ENCODE results near the gene SLX4IP.

The SLX4IP gene

GRCh38 chr20:10577648-10578047 is 142.5 kb downstream of the SLX4IP start:
- no peaks in the 10 kb centered on the region for H3K9me3 ChIP-seq (ENCODE audit: control insufficient read depth, low read length)
- H3K36me3 ChIP-seq (ENCODE audit: control insufficient read depth, insufficient read depth, low read length), result no peaks in the 10 kb centered on the region
- no peak overlapping the region for H3K4me2 ChIP-seq (ENCODE audit: low read length)
- H3K27me3 ChIP-seq (ENCODE audit: control insufficient read depth, insufficient read depth, low read length), result no peaks in the 10 kb centered on the region
- no peak overlapping the region for H2AFZ ChIP-seq
- peaks cover 8% of the 10 kb centered on the region for H3K4me1 ChIP-seq
- no peak for TF ChIP-seq CTCF (IDR thresholded peaks at IDR 0.05)
- no peaks in the 10 kb centered on the region for H3K79me2 ChIP-seq
- no peak overlapping the region for H3K27ac ChIP-seq
- H3K4me3 ChIP-seq (ENCODE audit: low read depth, low read length), result no peak overlapping the region
- no peak overlapping the region for H3K9ac ChIP-seq

GRCh38 chr20:10578607-10579006 is 143.5 kb downstream of the SLX4IP start:
- Histone ChIP-seq H3K9ac (no peak overlapping the region), H3K79me2 (no peaks in the 10 kb centered on the region), H3K36me3 (ENCODE audit: control insufficient read depth, insufficient read depth, low read length) (no peaks in the 10 kb centered on the region), H3K27me3 (ENCODE audit: control insufficient read depth, insufficient read depth, low read length) (no peaks in the 10 kb centered on the region), H3K4me2 (ENCODE audit: low read length) (no peak overlapping the region), H2AFZ (no peak overlapping the region), H3K4me1 (peaks cover 13% of the 10 kb centered on the region), H3K9me3 (ENCODE audit: control insufficient read depth, low read length) (no peaks in the 10 kb centered on the region), H3K4me3 (ENCODE audit: low read depth, low read length) (no peak overlapping the region), H3K27ac (no peak overlapping the region)
- TF ChIP-seq CTCF (IDR thresholded peaks at IDR 0.05), result no peak

GRCh38 chr20:10579942-10580341 is 144.8 kb downstream of the SLX4IP start:
- H3K4me2 ChIP-seq (ENCODE audit: low read length), result no peak overlapping the region
- no peaks in the 10 kb centered on the region for H3K36me3 ChIP-seq (ENCODE audit: control insufficient read depth, insufficient read depth, low read length)
- no peak overlapping the region for H3K27ac ChIP-seq
- H3K4me3 ChIP-seq (ENCODE audit: low read depth, low read length), result no peak overlapping the region
- peaks cover 26% of the 10 kb centered on the region for H3K4me1 ChIP-seq
- no peaks in the 10 kb centered on the region for H3K9me3 ChIP-seq (ENCODE audit: control insufficient read depth, low read length)
- H2AFZ ChIP-seq, result no peak overlapping the region
- no peaks in the 10 kb centered on the region for H3K27me3 ChIP-seq (ENCODE audit: control insufficient read depth, insufficient read depth, low read length)
- no peak overlapping the region for H3K9ac ChIP-seq
- no peaks in the 10 kb centered on the region for H3K79me2 ChIP-seq
- no peak for TF ChIP-seq CTCF (IDR thresholded peaks at IDR 0.05)

GRCh38 chr20:10580700-10581099 is 145.6 kb downstream of the SLX4IP start:
- no peak overlapping the region for H3K27ac ChIP-seq
- H3K9ac ChIP-seq, result no peak overlapping the region
- no peaks in the 10 kb centered on the region for H3K79me2 ChIP-seq
- no peak overlapping the region for H3K4me2 ChIP-seq (ENCODE audit: low read length)
- TF ChIP-seq CTCF (IDR thresholded peaks at IDR 0.05), result no peak
- no peak overlapping the region for H2AFZ ChIP-seq
- H3K27me3 ChIP-seq (ENCODE audit: control insufficient read depth, insufficient read depth, low read length), result no peaks in the 10 kb centered on the region
- no peaks in the 10 kb centered on the region for H3K9me3 ChIP-seq (ENCODE audit: control insufficient read depth, low read length)
- peaks cover 29% of the 10 kb centered on the region for H3K4me1 ChIP-seq
- no peak overlapping the region for H3K4me3 ChIP-seq (ENCODE audit: low read depth, low read length)
- H3K36me3 ChIP-seq (ENCODE audit: control insufficient read depth, insufficient read depth, low read length), result no peaks in the 10 kb centered on the region

DNA sequence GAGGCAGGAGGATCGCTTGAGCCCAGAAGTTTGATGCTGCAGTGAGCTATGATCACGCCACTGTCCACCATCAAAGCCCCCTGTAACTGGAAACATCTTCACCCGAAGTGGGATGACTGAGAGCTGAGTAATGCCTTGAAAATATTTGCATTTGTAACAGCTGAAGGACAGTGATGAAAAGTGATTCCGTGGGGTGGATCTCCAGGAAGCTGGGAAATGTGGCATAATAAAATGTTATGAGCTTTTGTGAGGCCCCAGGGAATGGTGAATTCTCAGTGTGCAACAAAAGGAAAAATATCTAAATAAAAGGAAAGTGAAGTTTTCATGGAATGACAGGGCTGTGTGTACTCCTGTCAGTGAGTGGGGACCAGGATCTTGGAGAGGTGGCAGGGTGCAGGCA is 146.7 kb downstream of the SLX4IP start:
- Histone ChIP-seq H3K27me3 (ENCODE audit: control insufficient read depth, insufficient read depth, low read length) (no peaks in the 10 kb centered on the region), H3K27ac (no peak overlapping the region), H3K9ac (no peak overlapping the region), H3K4me1 (peaks cover 31% of the 10 kb centered on the region), H3K9me3 (ENCODE audit: control insufficient read depth, low read length) (no peaks in the 10 kb centered on the region), H3K4me2 (ENCODE audit: low read length) (no peak overlapping the region), H2AFZ (no peak overlapping the region), H3K79me2 (no peaks in the 10 kb centered on the region), H3K36me3 (ENCODE audit: control insufficient read depth, insufficient read depth, low read length) (no peaks in the 10 kb centered on the region), H3K4me3 (ENCODE audit: low read depth, low read length) (no peak overlapping the region)
- no peak for TF ChIP-seq CTCF (IDR thresholded peaks at IDR 0.05)
